Epithelial cell of proximal tubule (primary cell): Measurements from ENCODE around the gene JOSD1. TPM values are rescaled to one million over a fixed set of nuclear protein-coding genes. Genes with fewer than 3 reads are reported as not detected.

Source experiments
- DNase-seq: peaks from one replicate; pipeline ENCODE4 v3.0.0-alpha.2; 2011; ENCODE audit warnings: low read depth
- H3K4me3 ChIP-seq: 2 replicates; pipeline ENCODE4 v1.5.1; 2011; ENCODE audit warnings: low read depth, mild to moderate bottlenecking, low read length
- total RNA-seq: library from RNA; depleted of rRNA; stranded (reverse); fragments of >200 nt; gene quantifications from 2 replicates; pipeline ENCODE4 v1.2.3, GENCODE V29; 2015
- TF ChIP-seq, protein P1 (sequence below): conservative IDR thresholded peaks from 2 replicates; pipeline ENCODE4 v1.5.1; 2012; ENCODE audit warnings: low read depth, mild to moderate bottlenecking, low read length

Gene JOSD1
- total RNA-seq, 1 donor from 2014 or later: 89.6 TPM

DNA sequence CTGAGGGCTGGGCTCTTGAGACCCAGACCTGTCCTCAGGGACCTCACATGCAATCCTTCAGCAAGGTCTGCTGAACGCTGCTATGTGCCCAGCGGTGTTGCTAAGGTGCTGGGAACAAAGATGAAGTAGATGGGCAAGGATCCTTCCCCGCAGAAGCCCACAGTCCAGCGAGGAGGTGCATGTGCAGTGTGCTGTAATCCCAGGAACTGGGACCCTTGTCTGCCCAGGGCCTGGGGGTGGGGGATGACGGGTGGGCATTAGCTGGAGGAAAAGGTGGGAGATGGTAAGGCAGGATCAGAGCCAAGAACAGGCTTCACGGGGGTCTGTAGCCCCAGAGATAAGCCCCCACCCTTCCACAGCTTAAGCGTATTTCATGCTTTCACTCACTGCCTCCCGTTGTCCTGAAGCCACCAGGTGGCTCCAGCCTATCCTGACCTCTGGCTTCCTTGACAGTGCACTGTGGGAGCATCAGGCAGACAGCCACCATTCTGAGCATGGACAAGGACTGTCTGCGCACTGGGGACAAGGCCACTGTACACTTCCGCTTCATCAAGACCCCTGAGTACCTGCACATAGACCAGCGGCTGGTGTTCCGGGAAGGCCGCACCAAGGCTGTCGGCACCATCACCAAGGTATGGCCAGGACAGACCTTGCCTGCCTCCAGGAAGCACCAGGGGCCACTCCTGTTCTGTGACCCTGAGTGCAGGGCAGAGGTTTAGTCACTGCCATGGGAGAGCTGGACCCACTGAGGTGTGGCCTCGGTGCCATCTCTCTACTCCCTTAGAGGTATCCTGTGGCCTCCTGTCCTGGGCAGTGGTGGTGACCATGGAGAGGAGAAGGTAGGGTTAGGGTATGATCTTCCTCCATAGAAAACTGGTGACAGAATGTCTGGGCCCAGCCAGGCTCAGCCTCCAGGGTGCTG, 27.0 kb upstream of the JOSD1 start:
- no peak for DNase-seq
- H3K4me3 ChIP-seq: no peak overlapping the region
- TF ChIP-seq, protein P1, sequence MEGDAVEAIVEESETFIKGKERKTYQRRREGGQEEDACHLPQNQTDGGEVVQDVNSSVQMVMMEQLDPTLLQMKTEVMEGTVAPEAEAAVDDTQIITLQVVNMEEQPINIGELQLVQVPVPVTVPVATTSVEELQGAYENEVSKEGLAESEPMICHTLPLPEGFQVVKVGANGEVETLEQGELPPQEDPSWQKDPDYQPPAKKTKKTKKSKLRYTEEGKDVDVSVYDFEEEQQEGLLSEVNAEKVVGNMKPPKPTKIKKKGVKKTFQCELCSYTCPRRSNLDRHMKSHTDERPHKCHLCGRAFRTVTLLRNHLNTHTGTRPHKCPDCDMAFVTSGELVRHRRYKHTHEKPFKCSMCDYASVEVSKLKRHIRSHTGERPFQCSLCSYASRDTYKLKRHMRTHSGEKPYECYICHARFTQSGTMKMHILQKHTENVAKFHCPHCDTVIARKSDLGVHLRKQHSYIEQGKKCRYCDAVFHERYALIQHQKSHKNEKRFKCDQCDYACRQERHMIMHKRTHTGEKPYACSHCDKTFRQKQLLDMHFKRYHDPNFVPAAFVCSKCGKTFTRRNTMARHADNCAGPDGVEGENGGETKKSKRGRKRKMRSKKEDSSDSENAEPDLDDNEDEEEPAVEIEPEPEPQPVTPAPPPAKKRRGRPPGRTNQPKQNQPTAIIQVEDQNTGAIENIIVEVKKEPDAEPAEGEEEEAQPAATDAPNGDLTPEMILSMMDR: no peak

DNA sequence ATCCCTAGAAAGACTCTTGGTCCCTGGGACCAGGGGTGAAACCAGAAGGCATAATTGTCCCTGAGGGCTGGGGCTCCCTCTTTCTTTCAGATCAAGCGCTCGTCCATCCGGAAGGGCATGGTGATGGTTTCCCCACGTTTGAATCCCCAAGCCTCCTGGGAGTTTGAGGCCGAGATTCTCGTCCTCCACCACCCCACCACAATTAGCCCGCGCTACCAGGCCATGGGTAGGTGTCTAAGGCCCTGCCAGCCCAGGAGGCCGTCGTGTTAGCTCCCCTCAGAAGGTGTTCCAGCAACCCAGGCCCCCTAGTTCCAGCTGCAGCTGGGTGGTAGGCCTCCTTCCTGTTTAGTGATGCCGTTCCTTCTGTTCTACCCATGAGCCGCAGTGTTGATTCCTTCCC, 26.4 kb upstream of the JOSD1 start:
- no peak overlapping the region for H3K4me3 ChIP-seq
- DNase-seq: no peak
- TF ChIP-seq, protein P1: no peak

DNA sequence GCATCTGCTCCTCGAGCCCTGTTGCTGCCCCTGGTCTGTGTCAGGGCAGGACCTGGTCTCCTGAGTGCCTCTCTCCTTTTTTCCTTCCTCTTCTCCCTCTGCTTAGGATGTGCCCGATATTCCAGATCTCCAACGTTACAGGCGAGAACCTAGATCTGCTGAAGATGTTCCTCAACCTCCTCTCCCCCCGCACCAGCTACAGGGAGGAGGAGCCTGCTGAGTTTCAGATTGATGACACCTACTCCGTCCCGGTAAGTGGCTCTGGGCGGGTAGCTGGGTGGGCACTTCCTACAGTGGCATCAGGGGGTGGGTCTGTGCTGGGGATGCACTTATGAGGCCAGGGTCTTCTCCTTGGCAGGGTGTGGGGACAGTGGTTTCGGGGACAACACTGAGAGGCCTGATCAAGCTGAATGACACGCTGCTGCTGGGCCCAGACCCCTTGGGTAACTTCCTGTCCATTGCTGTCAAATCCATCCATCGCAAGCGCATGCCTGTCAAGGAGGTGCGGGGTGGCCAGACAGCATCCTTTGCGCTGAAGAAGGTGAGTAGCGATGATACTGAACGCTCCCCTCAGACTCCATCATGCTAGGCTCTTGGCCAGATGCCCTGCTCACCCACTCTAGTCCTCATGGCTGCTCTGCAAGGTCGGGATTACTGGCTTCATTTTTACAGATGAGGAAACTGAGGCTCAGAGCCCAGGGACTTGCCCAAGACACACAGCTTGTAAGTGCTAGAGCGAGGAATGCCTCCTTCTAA, 25.3 kb upstream of the JOSD1 start:
- TF ChIP-seq, protein P1: no peak
- H3K4me3 ChIP-seq: no peak overlapping the region
- DNase-seq: no peak

DNA sequence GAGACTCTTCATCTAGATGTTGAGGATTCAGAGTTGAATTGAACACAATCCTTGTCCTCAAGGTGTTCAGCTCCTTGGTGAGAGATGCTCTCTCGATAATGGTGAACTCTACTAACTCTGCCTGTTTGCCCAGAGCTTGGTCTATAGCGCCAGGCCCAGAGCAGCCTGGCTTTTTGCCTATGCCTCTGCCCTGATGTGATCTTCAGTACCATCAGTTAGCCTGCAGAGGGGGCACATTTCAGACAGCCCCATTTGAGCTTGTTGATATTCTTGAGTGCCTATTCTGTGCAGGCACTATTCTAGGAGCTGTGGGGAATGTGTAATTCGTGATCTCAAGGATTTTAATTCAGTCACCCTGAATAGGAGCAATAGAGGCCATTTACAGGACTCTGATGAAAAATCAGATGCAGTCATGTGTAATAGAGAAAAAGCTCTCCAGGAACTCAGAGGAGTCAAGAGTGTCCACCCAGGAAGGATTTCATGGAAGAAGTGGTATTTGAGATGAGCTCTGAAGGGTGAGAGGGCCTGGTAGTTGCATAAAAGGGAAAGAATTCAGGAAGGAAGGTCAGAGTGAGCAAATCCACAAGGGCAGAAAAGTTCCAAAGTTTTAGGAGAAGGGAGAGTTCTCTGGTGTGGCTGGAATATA, 24.3 kb upstream of the JOSD1 start:
- TF ChIP-seq, protein P1: peak; percentile 69
- H3K4me3 ChIP-seq: no peak overlapping the region
- DNase-seq: no peak

DNA sequence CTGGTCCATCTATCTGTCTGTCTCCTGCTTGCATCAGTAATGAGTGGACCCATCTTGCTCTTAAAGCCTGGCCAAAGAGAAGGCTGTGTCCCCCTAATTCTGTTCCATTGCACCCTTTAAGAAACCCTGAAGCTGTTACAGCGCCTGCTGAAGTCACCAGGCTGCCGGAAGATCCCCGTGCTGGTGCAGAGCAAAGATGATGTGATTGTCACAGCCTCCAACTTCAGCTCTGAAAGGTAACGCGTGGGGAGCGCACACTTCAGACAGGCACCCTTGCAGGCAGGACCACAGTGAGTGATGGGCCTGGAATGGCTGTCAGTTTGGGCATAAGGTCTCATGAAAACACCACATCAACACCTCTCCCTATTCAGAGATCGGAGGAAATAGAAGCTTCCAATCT, 23.4 kb upstream of the JOSD1 start:
- TF ChIP-seq, protein P1: no peak
- no peak overlapping the region for H3K4me3 ChIP-seq
- DNase-seq: no peak

DNA sequence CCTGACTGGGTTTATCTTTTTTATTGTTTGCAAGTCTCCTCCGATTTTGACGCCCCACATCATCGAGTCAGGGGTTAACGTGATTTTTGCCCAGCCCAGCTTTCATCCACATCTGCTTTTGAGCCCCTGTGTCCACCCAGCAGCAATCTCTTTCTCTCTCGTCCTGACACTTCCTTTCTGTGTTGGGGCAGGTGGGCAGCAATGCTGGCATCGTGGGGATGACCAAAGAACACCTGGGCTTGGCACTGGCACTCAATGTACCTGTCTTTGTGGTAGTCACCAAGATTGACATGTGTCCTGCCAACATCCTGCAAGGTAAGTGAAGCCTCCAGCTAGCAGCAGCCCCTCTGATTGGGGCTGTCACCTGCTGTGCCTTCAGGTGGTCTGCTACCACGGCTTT, 20.8 kb upstream of the JOSD1 start:
- DNase-seq: no peak
- TF ChIP-seq, protein P1: no peak
- no peak overlapping the region for H3K4me3 ChIP-seq
